Activated naive CD8-positive, alpha-beta T cell (primary cell): ENCODE measurements around the gene FANCC.
"Not testable (repeated sequence)": the region's sequence is repeated elsewhere in the genome, so short reads cannot be mapped to it uniquely, and the experiment has no call there.

ENCODE experiments used
- H3K27ac Mint-ChIP-seq: one replicate; pipeline ENCODE4 v1.8.0; 2021; ENCODE audit warnings: mixed read lengths
- H3K27me3 Mint-ChIP-seq: one replicate; pipeline ENCODE4 v1.8.0; 2021; ENCODE audit warnings: mixed read lengths
- H3K36me3 Mint-ChIP-seq: one replicate; pipeline ENCODE4 v1.8.0; 2021; ENCODE audit warnings: mixed read lengths
- H3K4me1 Mint-ChIP-seq: one replicate; pipeline ENCODE4 v1.8.0; 2021; ENCODE audit warnings: low read depth, mixed read lengths
- H3K4me3 Mint-ChIP-seq: one replicate; pipeline ENCODE4 v1.8.0; 2021; ENCODE audit warnings: mild to moderate bottlenecking, mixed read lengths
- H3K9me3 Mint-ChIP-seq: one replicate; pipeline ENCODE4 v1.8.0; 2021; ENCODE audit warnings: low read depth, mixed read lengths

FANCC gene

DNA sequence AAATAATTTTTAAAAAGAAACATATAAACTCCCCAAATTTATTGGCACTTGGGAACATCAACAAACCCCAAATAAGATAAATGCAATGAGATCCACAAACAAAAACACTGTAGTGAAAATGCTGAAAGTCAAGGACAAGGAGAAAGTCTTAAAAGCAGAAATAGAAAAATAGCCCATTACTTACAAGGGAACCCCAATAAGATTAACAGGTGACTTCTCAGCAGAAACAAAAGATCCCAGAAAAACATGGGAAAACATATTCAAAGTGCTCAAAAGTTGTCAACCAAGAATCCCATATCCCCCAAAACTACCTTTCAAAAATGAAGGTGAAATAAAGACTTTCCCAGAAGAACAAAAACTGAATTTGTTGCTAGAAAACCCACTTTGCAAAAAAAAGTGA lies 40.0 kb downstream of the FANCC start:
- peaks cover 18% of the 10 kb centered on the region for H3K36me3 Mint-ChIP-seq
- H3K27ac Mint-ChIP-seq, result no peak overlapping the region
- H3K4me3 Mint-ChIP-seq, result no peak overlapping the region
- peaks cover 15% of the 10 kb centered on the region for H3K9me3 Mint-ChIP-seq
- H3K4me1 Mint-ChIP-seq, result peaks cover 25% of the 10 kb centered on the region
- H3K27me3 Mint-ChIP-seq, result no peaks in the 10 kb centered on the region

DNA sequence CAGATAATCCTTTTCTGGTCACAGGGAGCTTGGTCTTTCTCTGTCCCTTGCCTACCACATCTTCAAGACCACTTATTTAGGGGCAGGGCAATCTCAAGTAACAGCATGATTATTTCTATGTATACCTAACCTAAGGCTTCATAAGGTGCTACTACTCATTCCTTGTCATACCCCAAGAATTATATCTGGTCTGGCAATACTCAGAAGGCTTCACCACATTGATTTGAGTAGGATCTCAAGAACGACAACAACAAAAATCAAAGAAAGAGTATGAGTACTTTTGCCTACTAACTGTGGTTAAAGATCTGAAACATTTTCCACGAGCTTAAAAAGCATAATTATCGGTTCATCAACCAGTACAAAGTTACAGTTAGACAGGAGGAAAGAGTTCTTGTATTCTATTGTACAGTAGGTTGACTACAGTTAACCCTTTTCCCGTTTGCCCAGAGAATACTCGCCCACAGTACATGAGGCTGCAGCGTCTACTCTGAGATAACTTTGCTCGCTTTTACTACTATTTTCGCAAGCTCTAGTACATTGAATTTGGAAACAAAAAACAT lies 41.0 kb downstream of the FANCC start:
- Mint-ChIP-seq H3K36me3 (peaks cover 18% of the 10 kb centered on the region), H3K4me3 (no peak overlapping the region), H3K9me3 (peaks cover 15% of the 10 kb centered on the region), H3K27ac (no peak overlapping the region), H3K27me3 (no peaks in the 10 kb centered on the region), H3K4me1 (peaks cover 23% of the 10 kb centered on the region)

DNA sequence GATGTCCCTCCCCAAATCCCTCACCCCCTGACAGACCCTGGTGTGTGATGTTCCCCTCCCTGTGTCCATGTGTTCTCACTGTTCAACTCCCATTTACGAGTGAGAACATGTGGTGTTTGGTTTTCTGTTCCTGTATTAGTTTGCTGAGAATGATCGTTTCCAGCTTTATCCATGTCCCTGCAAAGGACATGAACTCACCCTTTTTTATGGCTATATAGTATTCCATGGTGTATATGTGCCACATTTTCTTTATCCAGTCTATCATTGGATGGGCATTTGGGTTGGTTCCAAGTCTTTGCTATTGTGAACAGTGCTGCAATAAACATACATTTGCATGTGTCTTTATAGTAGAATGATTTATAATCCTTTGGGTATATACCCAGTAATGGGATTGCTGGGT lies 43.3 kb downstream of the FANCC start:
- not testable (repeated sequence) for H3K4me3 Mint-ChIP-seq, H3K36me3 Mint-ChIP-seq, H3K27ac Mint-ChIP-seq, H3K9me3 Mint-ChIP-seq, H3K27me3 Mint-ChIP-seq
- H3K4me1 Mint-ChIP-seq, result peaks cover 23% of the 10 kb centered on the region

DNA sequence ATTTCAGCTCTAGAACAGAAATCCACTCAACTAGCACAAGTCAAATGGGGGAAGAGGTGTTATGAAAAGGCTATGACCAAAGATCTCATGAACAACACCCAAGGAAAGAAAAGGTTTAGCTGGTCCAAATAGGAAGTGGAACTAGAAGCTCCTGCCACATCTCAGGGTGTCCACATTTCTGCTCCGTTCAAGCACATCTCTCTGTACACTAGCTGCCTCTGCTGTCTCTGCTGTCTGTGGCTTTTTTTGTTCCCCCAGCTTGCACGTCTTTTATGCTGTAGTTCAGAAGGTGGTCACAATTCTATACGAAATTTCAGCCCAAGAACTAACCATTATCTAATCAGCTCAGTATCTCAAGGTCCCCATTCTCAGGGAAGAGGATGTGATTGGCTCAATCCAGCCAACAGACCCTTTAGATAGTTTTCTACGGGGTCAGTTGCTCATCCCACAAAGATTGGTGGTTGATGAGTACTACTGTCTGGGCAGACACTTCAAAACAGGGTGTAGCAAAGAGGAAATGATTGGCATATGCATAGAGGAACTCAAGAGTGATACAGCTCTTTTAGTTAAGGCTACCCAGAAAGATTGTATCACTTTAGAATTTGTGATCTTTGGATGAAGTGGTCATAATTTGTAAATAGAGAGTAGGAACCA lies 44.0 kb downstream of the FANCC start:
- H3K36me3 Mint-ChIP-seq, result peaks cover 5% of the 10 kb centered on the region
- H3K4me3 Mint-ChIP-seq, result no peak overlapping the region
- no peaks in the 10 kb centered on the region for H3K9me3 Mint-ChIP-seq
- no peak overlapping the region for H3K27ac Mint-ChIP-seq
- peaks cover 23% of the 10 kb centered on the region for H3K4me1 Mint-ChIP-seq
- H3K27me3 Mint-ChIP-seq, result no peaks in the 10 kb centered on the region

DNA sequence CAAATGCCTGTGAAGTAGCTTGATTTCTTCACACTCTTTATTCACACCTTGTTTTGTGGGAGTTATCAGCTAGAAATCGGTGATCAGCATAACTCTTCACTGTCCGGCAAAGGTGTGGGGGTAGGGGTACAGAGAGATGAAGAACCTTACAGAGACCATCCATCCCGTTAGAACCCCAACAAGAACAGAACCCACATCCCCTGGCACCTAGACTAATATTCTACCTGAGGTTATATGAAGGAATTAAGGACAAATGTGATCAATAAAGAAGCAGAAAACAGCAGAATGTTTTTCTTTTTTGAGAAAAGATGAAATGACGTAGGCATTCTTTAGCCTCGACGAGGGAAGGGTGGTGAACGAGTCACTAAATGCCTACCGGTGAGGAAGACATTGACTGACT lies 44.7 kb downstream of the FANCC start:
- no peak overlapping the region for H3K27ac Mint-ChIP-seq

DNA sequence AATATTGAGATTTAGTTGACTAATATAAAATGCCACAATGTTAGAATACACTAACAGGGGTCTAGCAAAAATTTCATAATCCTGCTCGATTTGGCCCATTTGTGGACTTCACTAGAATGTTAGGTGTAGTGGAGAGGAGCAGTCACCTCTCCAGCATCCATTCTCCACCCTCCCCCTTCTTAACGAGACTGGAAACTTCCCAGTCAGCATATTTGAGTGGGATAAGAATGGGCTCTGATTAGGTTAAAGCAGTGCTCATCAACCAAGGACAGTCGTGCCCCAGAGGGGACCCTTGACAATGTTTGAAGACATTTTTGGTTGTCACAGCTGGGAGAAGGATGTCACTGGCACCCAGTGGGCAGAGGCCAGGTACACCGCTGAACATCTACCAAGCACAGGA lies 46.7 kb downstream of the FANCC start:
- Mint-ChIP-seq H3K9me3 (no peaks in the 10 kb centered on the region), H3K36me3 (peaks cover 5% of the 10 kb centered on the region), H3K4me3 (no peak overlapping the region), H3K27ac (no peak overlapping the region), H3K4me1 (peaks cover 18% of the 10 kb centered on the region), H3K27me3 (no peaks in the 10 kb centered on the region)

More for the DNA sequence above, 44.7 kb downstream of the FANCC start:
- Mint-ChIP-seq H3K27me3 (no peaks in the 10 kb centered on the region), H3K9me3 (no peaks in the 10 kb centered on the region), H3K36me3 (peaks cover 5% of the 10 kb centered on the region), H3K4me1 (peaks cover 21% of the 10 kb centered on the region), H3K4me3 (no peak overlapping the region)

DNA sequence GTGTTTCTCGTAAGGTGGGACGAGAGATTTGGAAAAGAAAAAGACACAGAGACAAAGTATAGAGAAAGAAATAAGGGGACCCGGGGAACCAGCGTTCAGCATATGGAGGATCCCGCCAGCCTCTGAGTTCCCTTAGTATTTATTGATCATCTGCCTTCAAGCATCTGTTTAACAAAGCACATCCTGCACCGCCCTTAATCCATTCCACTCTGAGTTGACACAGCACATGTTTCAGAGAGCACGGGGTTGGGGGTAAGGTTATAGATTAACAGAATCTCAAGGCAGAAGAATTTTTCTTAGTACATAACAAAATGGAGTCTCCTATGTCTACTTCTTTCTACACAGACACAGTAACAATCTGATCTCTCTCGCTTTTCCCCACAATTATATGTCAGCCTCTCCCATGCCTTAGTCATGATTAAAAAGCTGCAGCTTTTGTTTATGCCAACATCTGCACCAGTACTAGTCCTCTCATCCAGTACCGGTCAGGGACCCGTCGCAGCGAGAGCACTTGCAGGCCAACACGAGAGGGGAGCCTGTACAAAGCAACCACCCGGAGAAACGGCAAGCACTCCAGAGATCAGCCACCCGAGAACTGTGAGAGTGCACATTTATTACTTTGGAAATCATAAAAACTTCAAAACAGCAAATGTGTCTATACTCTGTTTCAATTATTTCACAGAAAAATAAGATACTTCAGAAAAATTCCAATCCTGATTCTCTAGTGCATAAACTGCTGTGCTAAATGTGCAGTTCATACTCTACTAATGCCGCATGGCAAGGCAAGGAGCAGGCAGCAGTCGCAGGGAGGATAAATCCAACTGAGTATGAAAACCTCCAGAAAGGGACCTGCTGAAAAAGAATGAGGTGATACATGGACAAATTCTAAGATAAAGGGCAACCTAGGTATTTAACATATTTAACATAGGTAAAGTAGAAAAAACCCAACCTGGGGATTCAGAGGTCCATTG lies 47.4 kb downstream of the FANCC start:
- not testable (repeated sequence) for H3K4me3 Mint-ChIP-seq, H3K27ac Mint-ChIP-seq, H3K9me3 Mint-ChIP-seq, H3K36me3 Mint-ChIP-seq, H3K27me3 Mint-ChIP-seq
- peaks cover 24% of the 10 kb centered on the region for H3K4me1 Mint-ChIP-seq

DNA sequence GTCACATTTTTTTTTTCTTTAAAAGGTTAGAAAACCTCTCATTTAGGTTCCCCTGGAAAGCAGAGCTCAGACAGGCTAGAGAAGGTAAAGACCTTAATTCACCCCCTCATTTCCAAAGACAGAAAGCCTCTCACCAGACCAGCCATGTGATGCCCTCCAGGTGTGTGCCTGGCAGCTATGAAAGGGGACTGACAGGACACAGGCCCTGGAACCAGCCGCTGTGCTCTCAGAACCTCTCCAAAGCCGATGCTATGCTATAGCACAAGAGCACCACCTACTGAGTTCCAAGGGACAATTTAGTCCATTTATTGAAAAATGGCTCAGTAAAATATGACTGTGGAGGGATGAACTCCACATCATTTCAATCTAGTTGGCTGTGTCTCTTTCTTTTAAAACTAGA lies 48.8 kb downstream of the FANCC start:
- Mint-ChIP-seq H3K4me1 (peaks cover 27% of the 10 kb centered on the region), H3K27me3 (no peaks in the 10 kb centered on the region), H3K27ac (no peak overlapping the region), H3K36me3 (no peaks in the 10 kb centered on the region), H3K9me3 (no peaks in the 10 kb centered on the region), H3K4me3 (no peak overlapping the region)

DNA sequence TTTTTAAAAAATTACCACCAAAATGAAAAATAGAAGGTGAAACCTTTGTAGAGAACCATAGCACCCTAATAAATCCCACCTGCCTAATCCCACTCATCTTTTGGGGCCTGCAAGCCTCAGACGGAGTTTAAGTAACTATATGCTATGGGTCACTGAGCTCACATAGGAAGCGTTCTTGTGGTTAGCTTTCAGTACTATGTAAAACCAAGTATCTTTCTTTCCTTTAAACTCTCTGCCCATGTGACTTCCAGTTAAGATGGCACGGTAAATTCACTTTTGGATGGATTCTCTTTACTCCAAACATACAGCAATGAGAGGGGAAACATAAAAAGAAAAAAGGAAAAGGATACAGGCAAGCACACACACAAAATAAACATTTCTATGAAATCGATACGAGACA lies 50.9 kb downstream of the FANCC start:
- Mint-ChIP-seq H3K27ac (peak overlapping the region; percentile 59), H3K4me1 (peaks cover 24% of the 10 kb centered on the region), H3K27me3 (no peaks in the 10 kb centered on the region), H3K4me3 (no peak overlapping the region), H3K36me3 (no peaks in the 10 kb centered on the region), H3K9me3 (no peaks in the 10 kb centered on the region)

DNA sequence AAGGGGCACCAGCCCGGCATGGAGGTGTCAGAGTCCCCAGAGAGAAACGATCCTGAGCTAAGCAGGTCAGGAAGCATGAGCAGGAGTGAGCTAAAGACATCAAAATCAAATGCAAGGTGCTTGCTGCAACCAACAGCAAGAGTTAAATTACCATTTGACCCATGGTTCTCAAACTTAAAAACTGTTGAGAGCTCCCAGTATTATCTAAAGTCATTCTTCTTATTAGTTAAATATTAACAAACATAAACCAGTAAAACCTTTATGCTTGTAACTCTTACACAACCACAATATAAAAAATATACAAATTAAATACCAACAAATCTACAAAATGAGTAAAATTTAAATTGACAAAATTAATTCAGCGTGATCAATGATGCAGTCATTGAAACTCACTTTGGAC lies 51.5 kb downstream of the FANCC start:
- Mint-ChIP-seq H3K9me3 (no peaks in the 10 kb centered on the region), H3K36me3 (no peaks in the 10 kb centered on the region), H3K27ac (no peak overlapping the region), H3K27me3 (no peaks in the 10 kb centered on the region), H3K4me3 (no peak overlapping the region), H3K4me1 (peaks cover 24% of the 10 kb centered on the region)

DNA sequence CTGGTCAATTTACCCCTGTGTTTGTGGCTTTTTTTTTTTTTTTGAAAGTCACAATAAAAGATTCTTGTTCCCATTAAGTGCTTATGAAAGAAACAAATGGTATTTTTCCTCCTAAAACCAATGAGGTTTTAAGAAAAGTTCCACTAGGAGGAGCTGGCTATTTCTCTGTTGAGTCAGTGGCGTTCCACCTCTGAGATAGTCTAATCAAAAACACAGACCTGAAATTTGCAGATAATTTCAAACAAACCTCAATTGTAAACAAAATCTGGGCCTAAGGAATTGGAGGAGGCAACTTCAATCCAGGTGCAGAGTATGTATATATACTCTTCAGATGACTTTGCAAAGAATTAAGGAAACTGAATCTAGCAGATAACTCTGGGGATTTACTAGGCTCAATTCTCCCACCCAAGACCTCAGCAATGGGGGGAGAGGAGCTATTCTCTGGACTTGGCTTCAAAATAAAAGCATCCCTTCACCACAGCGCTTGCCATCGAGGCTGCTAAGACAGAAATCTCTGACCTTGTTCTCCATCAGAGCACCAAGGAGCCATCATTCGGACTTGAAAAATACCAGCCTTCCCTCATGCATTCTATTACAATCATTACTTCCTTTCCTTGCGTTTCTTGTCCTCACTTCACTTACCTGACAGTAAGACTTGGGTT lies 52.4 kb downstream of the FANCC start:
- Mint-ChIP-seq H3K27ac (no peak overlapping the region), H3K4me1 (peaks cover 24% of the 10 kb centered on the region), H3K4me3 (no peak overlapping the region), H3K9me3 (no peaks in the 10 kb centered on the region), H3K36me3 (no peaks in the 10 kb centered on the region), H3K27me3 (no peaks in the 10 kb centered on the region)

DNA sequence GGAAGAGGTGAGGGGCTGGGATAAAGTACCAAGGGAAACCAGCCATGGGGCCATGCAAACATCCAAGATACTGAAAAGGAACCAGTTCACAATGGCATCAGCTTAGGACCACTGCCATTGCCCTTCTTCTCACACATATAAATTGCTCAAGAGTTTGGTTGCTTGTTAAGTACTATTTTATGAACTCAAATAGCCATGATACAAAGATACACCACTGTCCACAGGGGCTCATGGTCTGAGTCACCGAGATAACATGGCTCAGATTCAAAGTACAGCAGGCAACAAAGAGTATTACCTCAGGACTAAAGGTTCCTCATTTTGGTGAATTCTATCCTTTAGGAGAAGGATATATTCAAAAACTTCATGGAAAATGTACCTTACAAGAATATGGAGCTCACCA lies 55.6 kb downstream of the FANCC start:
- Mint-ChIP-seq H3K27ac (no peak overlapping the region), H3K36me3 (no peaks in the 10 kb centered on the region), H3K27me3 (no peaks in the 10 kb centered on the region), H3K9me3 (no peaks in the 10 kb centered on the region), H3K4me1 (peaks cover 23% of the 10 kb centered on the region), H3K4me3 (no peak overlapping the region)

DNA sequence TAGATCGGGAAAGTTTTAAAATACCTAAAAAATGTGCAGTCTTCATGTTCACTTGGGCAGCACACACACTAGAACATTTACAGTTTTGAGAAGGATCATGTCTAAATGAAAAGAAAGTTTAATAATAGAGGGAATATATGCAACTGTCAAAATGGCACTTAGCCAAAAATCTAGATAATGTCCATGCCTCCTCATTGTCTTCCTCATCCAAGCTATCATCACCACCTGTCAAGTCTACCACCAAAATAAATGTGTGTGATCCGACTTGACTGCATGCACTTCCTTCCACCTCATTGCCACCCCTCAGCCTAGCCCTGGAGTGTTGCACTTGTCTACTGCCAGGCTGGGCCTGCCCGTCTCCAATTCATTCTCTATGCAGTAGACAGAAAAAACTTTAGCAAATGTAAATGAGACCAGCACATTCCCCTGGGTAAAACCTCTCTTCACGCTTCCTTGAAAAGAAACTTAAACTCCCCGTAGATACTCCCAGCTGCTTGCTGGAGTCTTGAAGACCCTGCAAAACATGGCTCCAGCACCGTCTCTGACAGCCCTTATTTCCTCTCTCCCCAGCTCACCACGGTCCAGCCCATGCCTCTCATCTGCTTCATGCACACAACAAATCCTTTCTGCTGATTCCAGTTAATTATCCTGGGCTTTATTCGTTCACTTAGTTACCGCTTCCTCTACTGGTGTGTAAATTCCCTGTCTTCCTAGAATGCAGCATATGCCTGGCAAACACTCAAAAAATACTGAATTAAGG lies 66.9 kb downstream of the FANCC start:
- Mint-ChIP-seq H3K9me3 (peaks cover 2% of the 10 kb centered on the region), H3K36me3 (peaks cover 14% of the 10 kb centered on the region), H3K27me3 (no peaks in the 10 kb centered on the region), H3K27ac (no peak overlapping the region), H3K4me3 (no peak overlapping the region), H3K4me1 (no peaks in the 10 kb centered on the region)

DNA sequence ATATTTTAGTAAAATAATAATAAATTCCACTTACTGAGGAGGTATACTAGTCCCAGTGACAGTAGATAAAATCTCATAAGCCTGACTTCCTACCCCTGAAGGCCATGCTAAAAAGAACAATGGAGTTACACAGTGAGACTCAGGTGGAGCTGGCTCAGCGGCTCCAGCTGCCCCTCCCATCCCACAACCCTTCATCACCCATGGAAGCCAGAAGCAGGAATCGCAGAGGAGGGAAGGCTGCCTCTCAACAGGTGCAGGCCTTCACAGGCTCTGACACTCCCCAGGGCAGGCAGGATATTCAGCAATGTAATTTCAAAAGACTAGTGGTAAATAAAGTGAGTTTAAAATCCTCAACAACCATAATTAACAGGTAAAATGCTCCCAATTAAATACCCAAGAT lies 67.5 kb downstream of the FANCC start:
- Mint-ChIP-seq H3K36me3 (peaks cover 14% of the 10 kb centered on the region), H3K27me3 (no peaks in the 10 kb centered on the region), H3K4me3 (no peak overlapping the region), H3K27ac (no peak overlapping the region), H3K9me3 (no peaks in the 10 kb centered on the region), H3K4me1 (no peaks in the 10 kb centered on the region)
